Stimulated activated CD4-positive, alpha-beta T cell treated with anti-CD3 and anti-CD28 coated beads, Interleukin-4, amount 100 ng/mL, for 1 hour (primary cell): ENCODE measurements around the gene MOV10.
A peak's percentile ranks its signal among the peaks of the same experiment; 100 is the strongest.

Experiments used
- DNase-seq: peaks from one replicate; pipeline ENCODE4 v3.0.0-alpha.2; 2020

Gene MOV10

GRCh38 chr1:112674986-112675727, 698 bp downstream of the MOV10 start:
- DNase-seq: peak; percentile 53

DNA sequence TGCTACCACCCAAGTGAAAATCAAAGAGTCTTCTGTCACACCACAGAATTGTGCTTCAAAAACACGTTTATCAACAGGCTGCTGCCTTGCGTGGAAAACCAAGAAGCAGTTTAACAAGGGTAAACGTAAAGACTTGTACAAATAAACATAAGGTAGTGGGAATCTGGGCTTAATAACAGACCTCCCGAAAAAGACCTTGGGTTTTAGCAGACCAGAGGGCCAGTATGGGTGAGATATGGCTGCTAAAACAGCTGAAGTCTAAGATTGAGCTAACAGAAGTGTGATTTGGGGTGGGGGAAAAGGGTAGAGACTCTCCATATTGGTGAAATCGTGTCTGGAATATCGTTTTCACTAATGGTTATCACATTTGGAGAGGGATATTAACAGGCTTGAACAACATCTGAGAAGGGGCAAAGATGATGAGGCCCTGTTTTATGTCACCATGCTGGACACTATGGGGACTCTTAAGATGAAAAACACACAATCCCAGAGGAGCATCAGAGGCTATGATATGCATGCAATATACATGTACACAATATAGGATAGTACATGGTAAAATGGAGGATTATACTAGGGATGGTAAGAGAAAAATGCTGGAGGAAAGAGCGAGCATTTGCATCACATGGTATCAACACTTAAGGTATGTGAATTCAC, 1.4 kb downstream of the MOV10 start:
- DNase-seq: no peak

- DNase-seq: no peak
These were observed 2.1 kb downstream of the MOV10 start for GRCh38 chr1:112676543-112676942.

DNA sequence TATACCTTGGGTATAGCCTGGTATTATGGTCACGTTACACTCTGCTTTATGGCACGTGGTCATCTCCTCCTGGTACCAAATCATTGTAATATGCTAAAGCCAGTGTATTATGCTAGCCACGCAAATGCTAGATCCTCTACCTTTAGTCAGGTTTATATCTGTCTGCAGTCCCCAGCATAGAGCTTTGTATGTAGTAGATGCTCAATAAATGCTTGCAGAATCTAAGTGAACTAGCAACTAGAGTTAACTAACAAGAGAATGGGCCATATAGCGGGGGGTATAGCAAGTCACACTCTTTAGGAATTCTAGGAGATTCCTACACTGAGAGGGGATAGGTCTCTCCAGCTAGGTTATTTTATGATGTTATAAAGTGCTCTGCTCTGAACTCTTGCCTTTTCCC, 3.0 kb downstream of the MOV10 start:
- DNase-seq: no peak

GRCh38 chr1:112678605-112679004, 4.1 kb downstream of the MOV10 start:
- no peak for DNase-seq

DNA sequence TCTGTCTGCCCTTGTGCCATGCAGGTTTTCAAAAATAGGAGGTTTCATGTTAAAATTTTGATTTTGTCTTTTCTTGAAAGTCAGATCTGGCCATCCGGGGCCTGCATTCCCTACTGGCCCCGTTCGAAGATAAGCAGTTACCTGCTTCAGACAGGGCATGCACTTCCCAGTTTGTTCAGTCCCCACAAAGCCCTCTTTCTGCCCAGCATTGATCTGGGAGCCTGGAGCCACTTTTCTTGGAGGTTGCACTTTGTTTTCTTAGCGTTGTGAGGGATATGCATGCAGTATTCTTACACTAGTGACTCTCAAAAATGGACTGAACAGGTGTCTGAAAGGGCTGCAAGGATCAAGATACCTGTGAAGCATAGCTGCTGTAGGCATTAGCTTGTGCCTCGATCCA, 11.5 kb downstream of the MOV10 start:
- DNase-seq: no peak

DNA sequence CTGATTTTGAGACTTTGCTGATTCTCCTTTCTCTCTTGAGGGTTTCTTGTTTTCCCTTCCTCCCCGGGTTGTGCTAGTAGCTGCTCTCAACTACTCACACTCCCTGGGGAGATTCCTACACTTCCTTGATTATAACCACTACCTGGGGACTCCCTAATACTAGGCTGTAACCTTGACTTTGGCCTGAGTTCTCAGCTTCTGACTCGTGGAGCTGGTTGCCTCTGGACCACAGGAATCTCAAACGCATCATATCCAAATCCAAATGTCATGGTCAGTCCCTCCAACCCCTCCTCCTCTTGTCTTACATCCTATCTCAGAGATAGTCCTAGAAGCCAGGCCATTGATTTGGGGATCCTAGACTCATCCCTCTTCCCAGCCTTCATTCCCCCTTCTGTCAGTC, 12.0 kb downstream of the MOV10 start:
- no peak for DNase-seq

DNA sequence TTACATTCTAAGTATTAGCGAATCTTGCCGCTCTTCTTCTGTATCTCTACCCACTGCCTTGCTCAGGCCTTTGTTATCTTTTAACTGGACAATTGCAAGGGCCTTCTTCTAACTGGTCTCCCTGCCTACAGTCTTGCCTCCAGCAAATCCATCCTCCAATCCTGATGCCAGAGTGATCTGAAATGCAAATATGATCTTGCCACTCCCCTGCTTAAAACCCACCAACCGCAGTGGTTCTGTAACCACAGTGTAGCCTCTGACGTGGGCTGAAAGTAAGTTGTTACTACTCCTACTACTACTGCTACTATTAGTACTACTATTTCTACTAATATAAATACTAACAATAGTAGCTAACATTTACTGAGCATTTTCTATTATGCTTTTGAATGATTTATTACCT, 12.4 kb downstream of the MOV10 start:
- DNase-seq: no peak

- DNase-seq: no peak
These were observed 12.9 kb downstream of the MOV10 start for GRCh38 chr1:112687361-112687760.

GRCh38 chr1:112687785-112688496, 13.5 kb downstream of the MOV10 start:
- no peak for DNase-seq

DNA sequence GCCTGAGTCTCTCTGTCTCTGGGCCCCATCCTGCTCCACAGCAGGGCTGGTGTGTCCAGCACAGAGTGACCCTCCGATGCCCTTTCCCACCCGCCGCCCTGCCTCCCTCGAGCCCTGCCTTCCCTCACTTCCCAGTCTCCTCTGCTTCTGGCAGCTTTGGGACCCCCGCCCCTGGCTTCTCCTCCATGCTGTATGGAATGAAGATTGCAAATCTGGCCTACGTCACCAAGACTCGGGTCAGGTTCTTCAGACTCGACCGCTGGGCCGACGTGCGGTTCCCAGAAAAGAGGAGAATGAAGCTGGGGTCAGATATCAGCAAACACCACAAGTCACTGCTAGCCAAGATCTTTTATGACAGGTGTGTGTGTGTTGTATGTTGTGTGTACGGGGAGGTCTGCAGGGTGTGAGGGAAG, 14.3 kb downstream of the MOV10 start:
- no peak for DNase-seq

- no peak for DNase-seq
These were observed 14.9 kb downstream of the MOV10 start for GRCh38 chr1:112689196-112689841.

DNA sequence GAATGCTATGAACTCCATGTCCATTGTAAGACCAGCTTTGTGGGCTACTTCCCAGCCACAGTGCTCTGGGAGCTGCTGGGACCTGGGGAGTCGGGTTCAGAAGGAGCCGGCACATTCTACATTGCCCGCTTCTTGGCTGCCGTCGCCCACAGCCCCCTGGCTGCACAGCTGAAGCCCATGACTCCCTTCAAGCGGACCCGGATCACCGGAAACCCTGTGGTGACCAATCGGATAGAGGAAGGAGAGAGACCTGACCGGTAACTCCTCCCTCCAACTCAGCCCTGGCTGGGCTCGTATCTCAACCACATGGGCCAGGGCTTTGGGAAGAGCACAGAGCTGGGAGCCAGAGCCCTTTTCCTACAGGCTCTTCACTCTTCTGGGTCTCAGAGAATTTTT, 15.4 kb downstream of the MOV10 start:
- no peak for DNase-seq

GRCh38 chr1:112692681-112693080, 18.2 kb downstream of the MOV10 start:
- no peak for DNase-seq

DNA sequence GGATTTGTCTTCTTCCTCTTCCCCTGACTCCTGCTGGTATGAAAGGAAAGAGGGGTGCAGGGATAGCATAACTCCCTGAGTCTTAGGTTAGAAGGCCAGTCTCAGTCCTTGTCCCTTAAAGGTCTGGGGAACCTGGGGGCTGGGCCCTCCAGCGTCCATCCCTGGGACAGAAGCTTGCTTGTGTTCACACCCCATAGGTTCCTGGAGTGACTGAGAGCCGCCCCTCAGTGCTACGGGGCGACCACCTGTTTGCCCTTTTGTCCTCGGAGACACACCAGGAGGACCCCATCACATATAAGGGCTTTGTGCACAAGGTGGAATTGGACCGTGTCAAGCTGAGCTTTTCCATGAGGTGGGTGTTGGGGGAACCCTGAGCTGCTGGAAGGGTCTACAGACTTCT, 19.4 kb downstream of the MOV10 start:
- DNase-seq: no peak

GRCh38 chr1:112694363-112694929, 20.0 kb downstream of the MOV10 start:
- DNase-seq: no peak

- DNase-seq: no peak
These were observed 20.8 kb downstream of the MOV10 start for GRCh38 chr1:112695276-112695675.

DNA sequence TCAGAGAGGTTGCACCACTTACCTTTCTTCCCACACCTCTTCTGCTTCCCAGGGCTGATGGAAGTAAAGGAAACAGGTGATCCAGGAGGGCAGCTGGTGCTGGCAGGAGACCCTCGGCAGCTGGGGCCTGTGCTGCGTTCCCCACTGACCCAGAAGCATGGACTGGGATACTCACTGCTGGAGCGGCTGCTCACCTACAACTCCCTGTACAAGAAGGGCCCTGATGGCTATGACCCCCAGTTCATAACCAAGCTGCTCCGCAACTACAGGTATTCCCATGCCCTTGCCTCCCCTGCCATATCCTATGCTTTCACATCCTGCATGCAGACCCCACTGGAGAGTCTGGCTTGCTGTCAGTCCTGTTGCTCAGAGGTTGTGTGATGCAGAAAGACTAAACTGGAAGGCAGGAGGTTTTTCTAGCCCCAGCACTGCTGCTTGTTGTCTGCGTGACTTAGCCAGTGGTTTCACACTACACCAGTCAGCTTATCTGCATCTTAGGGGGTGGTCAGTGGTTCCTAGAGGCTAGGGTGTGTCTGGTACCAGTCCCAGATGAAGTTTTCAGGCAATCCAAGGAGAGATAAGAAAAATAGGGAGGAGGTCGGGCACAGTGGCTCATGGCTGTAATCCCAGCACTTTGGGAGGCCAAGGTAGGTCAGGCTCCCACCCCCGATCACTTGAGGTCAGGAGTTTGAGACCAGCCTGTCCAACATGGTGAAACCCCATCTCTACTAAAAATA, 22.3 kb downstream of the MOV10 start:
- no peak for DNase-seq

DNA sequence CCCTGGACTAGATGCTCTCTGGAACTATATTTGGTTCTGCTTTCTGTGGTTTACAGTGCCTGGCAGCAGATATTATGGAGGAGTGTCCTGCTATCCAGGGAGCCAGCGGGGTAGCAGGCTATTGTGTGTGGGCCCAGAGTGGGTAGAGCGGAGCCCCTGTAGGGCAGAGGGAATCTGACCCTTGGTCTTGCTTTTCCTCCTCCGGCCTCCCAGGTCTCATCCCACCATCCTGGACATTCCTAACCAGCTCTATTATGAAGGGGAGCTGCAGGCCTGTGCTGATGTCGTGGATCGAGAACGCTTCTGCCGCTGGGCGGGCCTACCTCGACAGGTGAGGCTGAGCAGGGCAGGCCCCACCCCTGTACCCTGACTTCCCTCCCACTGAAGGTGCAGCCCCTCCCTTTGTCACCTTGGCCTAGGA, 23.3 kb downstream of the MOV10 start:
- no peak for DNase-seq

DNA sequence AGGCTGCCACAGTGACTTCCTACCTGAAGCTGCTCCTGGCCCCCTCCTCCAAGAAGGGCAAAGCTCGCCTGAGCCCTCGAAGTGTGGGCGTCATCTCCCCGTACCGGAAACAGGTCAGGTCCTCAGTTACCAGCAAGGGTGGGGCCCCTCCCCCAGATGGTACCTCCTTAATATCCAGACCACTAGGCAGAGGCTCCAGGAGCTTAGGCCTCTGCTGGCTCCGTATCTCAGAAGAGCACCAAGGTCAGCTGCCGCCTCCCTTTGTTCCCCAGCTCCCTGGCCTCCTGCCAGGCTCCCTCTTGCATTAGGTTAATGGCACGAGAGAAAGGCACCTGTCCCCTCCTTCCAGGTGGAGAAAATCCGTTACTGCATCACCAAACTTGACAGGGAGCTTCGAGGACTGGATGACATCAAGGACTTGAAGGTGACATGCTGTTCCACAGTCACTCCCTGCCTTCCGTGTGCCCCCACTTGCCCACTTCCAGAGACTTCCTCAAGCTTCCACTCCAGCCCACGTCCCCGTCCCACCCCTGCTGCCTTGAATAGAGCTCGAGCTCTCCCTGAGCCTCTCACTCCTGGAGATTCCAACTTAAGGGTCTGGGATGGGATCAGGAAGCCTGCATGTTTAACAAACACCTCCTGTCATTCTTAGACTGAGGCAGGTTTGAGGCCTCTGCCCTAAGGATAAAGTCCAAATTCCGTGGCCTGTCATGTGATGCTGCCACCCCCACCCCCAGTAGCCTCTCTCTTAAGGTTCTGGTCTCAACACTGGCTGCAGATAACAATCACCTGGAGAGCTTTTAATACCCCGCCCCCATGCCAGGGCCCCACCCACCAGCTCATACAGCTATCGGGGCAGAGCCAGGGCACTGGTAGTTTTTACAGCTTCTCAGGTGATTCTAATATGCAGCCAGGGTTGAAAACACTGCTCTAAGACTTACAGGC, 24.2 kb downstream of the MOV10 start:
- DNase-seq: no peak

- DNase-seq: no peak
These were observed 25.1 kb downstream of the MOV10 start for GRCh38 chr1:112699425-112700144.
